Measurements from ENCODE around the gene ZNF318.
"Not testable (repeated sequence)": the region's sequence is repeated elsewhere in the genome, so short reads cannot be mapped to it uniquely, and the experiment has no call there.

ZNF318 gene

GRCh38 chr6:43331891-43332290 lies 37.6 kb downstream of the ZNF318 start:
- DNase-seq, result no peak

GRCh38 chr6:43331470-43331869 lies 38.0 kb downstream of the ZNF318 start:
- DNase-seq, result no peak

- DNase-seq, result no peak
Measured at GRCh38 chr6:43328528-43328927, 40.9 kb downstream of the ZNF318 start.

- no peak for DNase-seq
Measured at GRCh38 chr6:43325876-43326275, 43.6 kb downstream of the ZNF318 start.

GRCh38 chr6:43318011-43318410 lies 51.4 kb downstream of the ZNF318 start:
- no peak for DNase-seq

GRCh38 chr6:43313813-43314212 lies 55.6 kb downstream of the ZNF318 start:
- DNase-seq, result no peak

- DNase-seq, result no peak
Measured at GRCh38 chr6:43311666-43312065, 57.8 kb downstream of the ZNF318 start.

GRCh38 chr6:43310624-43311023 lies 58.8 kb downstream of the ZNF318 start:
- DNase-seq, result no peak

GRCh38 chr6:43310134-43310533 lies 59.3 kb downstream of the ZNF318 start:
- DNase-seq, result no peak

GRCh38 chr6:43308990-43309477 lies 60.4 kb downstream of the ZNF318 start:
- DNase-seq, result no peak

GRCh38 chr6:43308101-43308989 lies 61.1 kb downstream of the ZNF318 start, which contains the start of gene CRIP3:
CRIP3 (minus strand) TSS chr6:43308826; CDS start chr6:43308792, 34 bp downstream.
- no peak for DNase-seq

- DNase-seq, result no peak
Measured at GRCh38 chr6:43307451-43308100, 61.9 kb downstream of the ZNF318 start.

GRCh38 chr6:43306086-43306485 lies 63.4 kb downstream of the ZNF318 start:
- no peak for DNase-seq

GRCh38 chr6:43304882-43305281 lies 64.6 kb downstream of the ZNF318 start:
- DNase-seq, result no peak

- no peak for DNase-seq
Measured at GRCh38 chr6:43304361-43304760, 65.1 kb downstream of the ZNF318 start.

- no peak for DNase-seq
Measured at GRCh38 chr6:43303751-43304331, 65.6 kb downstream of the ZNF318 start.

- not testable (repeated sequence) for DNase-seq
Measured at GRCh38 chr6:43303006-43303405, 66.4 kb downstream of the ZNF318 start.

GRCh38 chr6:43302126-43302525 lies 67.3 kb downstream of the ZNF318 start:
- DNase-seq, result no peak

GRCh38 chr6:43301081-43301870 lies 68.2 kb downstream of the ZNF318 start:
- DNase-seq, result no peak

GRCh38 chr6:43299338-43300293 lies 69.8 kb downstream of the ZNF318 start:
- no peak for DNase-seq

GRCh38 chr6:43298565-43299337 lies 70.7 kb downstream of the ZNF318 start:
- no peak for DNase-seq
